GM20000 (cell line): ENCODE results near the gene GORASP2.

ENCODE experiments used
- DNase-seq: peaks from one replicate; pipeline ENCODE4 v3.0.0; 2012; ENCODE audit warnings: low spot score
- TF ChIP-seq, protein P1 (sequence below): IDR thresholded peaks from 2 replicates; pipeline ENCODE4 v1.5.1; 2012; ENCODE audit warnings: mild to moderate bottlenecking, control low read depth; ENCODE audit errors: extremely low read depth, missing control alignments

The GORASP2 gene

DNA sequence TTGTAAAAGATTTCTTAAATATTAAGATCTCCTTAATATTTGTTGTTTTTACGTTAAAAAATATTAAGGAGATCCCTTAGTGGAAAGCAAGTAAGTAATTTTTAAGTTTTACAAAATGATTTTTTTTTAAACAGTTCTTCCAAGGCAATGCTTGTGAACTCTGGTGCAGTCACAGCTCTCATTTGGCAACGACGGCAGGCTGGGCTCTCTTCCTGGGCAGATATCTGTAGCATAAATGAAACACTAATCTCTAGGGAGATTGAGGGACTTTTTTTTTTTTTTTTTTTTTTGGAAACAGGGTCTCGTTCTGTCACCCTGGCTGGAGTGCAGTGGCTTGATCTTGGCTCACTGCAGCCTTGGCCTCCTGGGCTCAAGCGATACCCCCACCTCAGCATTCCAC lies 38.5 kb downstream of the GORASP2 start:
- no peak for DNase-seq
- TF ChIP-seq, protein P1, sequence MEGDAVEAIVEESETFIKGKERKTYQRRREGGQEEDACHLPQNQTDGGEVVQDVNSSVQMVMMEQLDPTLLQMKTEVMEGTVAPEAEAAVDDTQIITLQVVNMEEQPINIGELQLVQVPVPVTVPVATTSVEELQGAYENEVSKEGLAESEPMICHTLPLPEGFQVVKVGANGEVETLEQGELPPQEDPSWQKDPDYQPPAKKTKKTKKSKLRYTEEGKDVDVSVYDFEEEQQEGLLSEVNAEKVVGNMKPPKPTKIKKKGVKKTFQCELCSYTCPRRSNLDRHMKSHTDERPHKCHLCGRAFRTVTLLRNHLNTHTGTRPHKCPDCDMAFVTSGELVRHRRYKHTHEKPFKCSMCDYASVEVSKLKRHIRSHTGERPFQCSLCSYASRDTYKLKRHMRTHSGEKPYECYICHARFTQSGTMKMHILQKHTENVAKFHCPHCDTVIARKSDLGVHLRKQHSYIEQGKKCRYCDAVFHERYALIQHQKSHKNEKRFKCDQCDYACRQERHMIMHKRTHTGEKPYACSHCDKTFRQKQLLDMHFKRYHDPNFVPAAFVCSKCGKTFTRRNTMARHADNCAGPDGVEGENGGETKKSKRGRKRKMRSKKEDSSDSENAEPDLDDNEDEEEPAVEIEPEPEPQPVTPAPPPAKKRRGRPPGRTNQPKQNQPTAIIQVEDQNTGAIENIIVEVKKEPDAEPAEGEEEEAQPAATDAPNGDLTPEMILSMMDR, result no peak

DNA sequence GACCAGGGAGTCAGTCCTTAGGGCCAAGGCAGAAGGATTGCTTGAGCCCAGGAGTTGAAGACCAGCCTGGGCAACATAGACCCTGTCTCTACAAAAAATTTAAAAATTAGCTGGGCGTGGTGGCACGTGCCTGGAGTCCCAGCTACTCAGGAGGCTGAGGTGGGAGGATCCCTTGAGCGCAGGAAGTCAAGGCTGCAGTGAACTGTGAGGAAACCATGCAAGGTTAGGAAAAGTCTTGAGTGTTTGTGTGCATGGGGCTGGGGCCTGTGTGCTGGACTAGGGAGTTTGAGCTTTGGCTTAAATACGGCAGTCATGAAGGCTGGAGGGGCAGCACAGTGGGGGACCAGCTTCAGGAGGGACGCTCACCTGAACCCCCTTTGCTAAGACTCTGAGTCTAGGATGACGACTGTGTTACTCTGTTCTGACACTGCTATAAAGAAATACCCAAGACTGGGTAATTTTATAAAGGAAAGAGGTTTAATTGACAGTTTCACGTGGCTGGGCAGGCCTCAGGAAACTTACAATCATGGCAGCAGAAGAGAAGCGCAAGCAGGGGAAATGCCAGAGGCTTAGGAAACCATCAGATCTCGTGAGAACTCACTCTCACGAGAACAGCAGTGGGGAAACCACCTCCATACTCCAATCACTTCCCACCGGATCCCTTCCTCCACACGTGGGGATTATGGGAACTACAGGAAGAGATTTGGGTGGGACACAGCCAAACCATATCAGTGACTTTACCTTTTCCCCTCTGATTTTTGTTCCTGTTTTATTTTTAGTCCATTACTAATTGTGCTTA lies 39.4 kb downstream of the GORASP2 start:
- TF ChIP-seq, protein P1, result no peak
- DNase-seq, result no peak

DNA sequence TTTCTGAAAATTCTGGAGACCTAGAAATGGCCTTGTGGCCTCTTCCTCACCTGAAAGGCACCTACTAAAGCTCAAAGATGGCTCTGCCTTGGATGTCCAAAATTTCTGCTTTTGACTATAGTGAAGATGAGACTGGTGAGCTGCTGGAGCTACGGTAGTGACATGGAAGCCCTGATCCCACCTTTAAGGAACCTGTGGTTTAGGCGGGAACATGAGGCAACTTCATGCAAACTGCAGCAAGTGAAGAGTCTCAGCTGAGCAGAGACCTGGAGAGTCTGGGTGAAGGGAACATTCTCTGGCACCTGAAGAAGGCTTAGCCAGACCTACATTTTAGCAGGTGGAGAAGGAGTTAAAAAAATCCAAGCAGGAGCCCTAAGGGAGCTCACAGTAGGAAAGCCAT lies 40.0 kb downstream of the GORASP2 start:
- no peak for DNase-seq
- TF ChIP-seq, protein P1, result no peak

DNA sequence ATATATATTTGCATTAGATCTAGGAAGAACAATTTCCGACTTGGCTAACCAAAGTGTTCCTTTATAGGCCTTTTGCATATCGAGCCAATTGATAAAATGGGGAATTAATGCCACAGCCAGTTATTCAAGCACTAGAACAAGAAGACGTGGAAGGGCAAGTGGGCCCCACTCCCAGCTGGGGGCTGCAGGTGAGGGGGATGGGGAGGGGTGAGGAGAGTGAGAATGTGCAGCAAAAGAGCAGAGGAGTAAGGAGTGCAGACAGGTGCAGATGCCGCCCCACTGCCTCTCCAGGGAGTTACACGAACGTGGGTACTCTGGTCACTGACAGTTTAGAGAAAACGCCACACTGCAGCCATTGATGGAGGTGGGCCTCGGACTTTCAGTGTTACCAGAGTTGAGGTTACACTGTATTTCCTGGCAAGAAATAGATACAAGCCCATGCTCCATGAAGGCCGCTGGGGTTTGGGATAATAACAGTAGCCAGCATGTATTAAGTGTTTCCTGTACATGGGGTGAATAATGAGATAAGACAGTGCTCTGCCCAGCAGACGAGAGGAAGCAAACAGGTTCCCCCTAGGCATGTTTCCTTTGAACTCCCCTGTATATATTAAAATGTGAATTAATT lies 40.9 kb downstream of the GORASP2 start:
- DNase-seq, result no peak
- TF ChIP-seq, protein P1, result no peak

DNA sequence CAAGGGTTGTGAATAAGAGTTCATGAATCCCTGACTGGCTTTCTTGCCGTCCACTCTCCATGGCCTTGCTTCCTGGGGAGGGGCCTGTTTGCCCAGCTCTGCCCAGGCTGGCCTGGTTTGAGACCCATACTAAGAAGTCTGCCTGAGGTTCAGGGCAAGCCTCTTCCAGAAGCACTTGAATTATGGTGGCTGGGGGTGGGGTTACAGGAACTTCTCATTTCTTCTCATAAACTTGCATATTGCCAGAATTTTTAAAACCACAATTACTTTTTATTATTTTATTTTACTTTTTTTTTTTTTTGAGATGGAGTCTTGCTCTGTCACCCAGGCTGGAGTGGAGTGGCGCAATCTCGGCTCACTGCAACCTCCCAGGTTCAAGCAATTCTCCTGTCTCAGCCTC lies 42.0 kb downstream of the GORASP2 start:
- DNase-seq, result no peak
- TF ChIP-seq, protein P1, result no peak

DNA sequence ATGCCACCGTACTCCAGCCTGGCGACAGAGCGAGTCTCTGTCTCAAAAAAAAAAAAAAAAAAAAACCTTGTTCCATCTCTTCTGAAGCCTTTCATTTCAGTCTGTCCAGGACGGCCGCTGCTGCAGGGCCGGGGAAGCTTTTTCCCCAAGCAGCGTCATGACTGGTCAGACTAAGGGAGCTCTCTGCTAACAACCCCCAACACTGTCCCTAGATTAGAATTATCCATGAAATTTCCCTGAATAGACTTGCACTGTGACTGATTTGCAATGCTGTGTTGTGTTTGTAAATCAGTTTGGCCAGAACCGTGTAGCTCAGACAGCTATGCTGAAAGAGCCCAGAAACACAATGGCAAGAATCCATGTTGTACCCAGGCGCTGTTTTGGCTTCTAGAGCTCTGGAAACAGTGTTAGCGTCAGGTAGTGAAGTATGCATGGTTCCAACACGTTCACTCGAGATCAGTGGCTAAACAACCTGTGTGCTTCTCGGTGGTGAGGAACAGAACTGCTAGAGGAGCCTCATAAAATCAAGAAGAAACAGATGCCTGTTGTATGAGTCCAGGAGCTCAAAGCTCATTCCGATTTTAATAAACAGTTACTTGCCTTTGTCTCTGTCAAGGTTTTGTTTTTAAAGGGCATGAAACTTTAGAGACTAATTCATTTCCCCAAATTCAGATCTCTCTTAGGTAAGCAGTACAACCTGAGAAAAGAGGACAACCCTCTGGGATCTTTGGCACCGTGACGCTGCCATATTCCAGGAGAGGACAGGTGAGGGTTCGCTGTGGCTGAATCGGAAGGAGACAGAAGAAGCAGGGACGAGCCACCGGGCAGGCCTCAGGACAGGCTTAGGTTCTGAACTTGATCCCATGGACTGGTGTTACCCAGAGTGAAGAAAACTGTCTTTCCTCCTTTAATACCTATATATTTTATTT lies 43.5 kb downstream of the GORASP2 start:
- DNase-seq, result peak; percentile 22

DNA sequence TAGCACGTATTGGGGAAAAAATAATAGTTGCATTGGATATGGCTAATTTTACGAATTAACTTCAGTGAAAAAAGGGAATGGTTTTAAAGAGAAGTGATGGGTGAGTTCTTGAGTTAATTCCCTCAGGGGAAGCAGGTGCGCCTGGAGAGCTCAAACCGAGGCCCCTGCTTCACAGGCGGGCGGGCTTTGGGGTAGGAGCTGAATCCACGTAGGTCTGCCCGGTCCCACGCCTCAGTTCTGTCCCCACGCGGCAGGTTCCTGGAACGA lies 44.1 kb downstream of the GORASP2 start:
- TF ChIP-seq, protein P1, result no peak

More for the DNA sequence above, 43.5 kb downstream of the GORASP2 start:
- TF ChIP-seq, protein P1, result no peak

More for the DNA sequence above, 44.1 kb downstream of the GORASP2 start:
- no peak for DNase-seq
